A549 (cell line): Measurements from ENCODE around the gene ENTPD7. TPM values are rescaled to one million over a fixed set of nuclear protein-coding genes. Genes with fewer than 3 reads are reported as not detected.
A peak's percentile ranks its signal among the peaks of the same experiment; 100 is the strongest.

Experiments used
- ATAC-seq, 2 experiments: fragments of 200-7000 bp in 1 of 2; fragments of >200 bp in 1 of 2; cut with Nextera tagmentation in 1 of 2; cut with Tn5 transposase in 1 of 2; 3 replicates each; pipeline versions ENCODE4 v1.8.0 to v1.9.1; 2018 to 2020; ENCODE audit warnings: mild to moderate bottlenecking in 1 of 2, moderate library complexity in 1 of 2
- CTCF ChIA-PET: fragments of 300-600 bp; sonication (Branson Sonifier 250); formaldehyde crosslinking; extraction: SDS; loops from one replicate; lab custom pipeline; 2021; ENCODE audit warnings: antibody characterized with exemption, inconsistent platforms; lab: Yijun Ruan, JAX
- POLR2A ChIA-PET: fragments of 350-600 bp; formaldehyde crosslinking; extraction: SDS; loops from one replicate; lab custom pipeline; 2021; ENCODE audit warnings: antibody characterized with exemption, inconsistent platforms; lab: Yijun Ruan, JAX
- DNase-seq, 2 experiments: peaks; one replicate each; pipeline versions ENCODE4 v3.0.0 to v3.0.0-alpha.2; 2011 to 2016; ENCODE audit warnings: low read depth in 1 of 2, low spot score in 1 of 2
- FAIRE-seq: peaks from 2 replicates; lab custom pipeline; 2011; peaks lifted over from hg19 to GRCh38; lab: Jason Lieb, UNC
- H3K27ac ChIP-seq, 2 experiments: fragments of >200 bp; sonication (Bioruptor Twin); formaldehyde crosslinking; 3 replicates each; pipeline ENCODE4 v1.5.1; 2016 to 2017
- H3K4me1 ChIP-seq: fragments of >200 bp; sonication (Bioruptor Twin); formaldehyde crosslinking; 3 replicates; pipeline ENCODE4 v1.6.1; 2016
- H3K4me2 ChIP-seq: fragments of >200 bp; sonication (Bioruptor Twin); formaldehyde crosslinking; 3 replicates; pipeline ENCODE4 v1.6.1; 2016
- H3K4me3 ChIP-seq: fragments of >200 bp; sonication (Bioruptor Twin); formaldehyde crosslinking; 3 replicates; pipeline ENCODE4 v1.5.1; 2016
- H3K9me3 ChIP-seq: fragments of >200 bp; sonication (Bioruptor Twin); formaldehyde crosslinking; 3 replicates; pipeline ENCODE4 v1.6.1; 2016
- CHD4 ChIP-seq: fragments of 200-600 bp; sonication (generic); IDR thresholded peaks from 2 replicates; pipeline ENCODE4 v1.6.1; 2016; ENCODE audit warnings: antibody characterized with exemption, mild to moderate bottlenecking, borderline replicate concordance
- FOSL2 ChIP-seq, 2 experiments: fragments of 450-650 bp in 1 of 2; fragments of >200 bp in 1 of 2; sonication (Bioruptor Twin) in 1 of 2; formaldehyde crosslinking; IDR thresholded peaks; 2 replicates each; pipeline versions ENCODE4 v1.5.0 to v1.6.1; 2016 to 2020; ENCODE audit warnings: mild to moderate bottlenecking in 1 of 2, moderate library complexity in 1 of 2
- HOXB13 ChIP-seq: fragments of 250-450 bp; sonication (Bioruptor Pico); IDR thresholded peaks from 2 replicates; pipeline ENCODE4 v1.5.0; 2020; ENCODE audit warnings: low read depth, mild to moderate bottlenecking, moderate library complexity
- JUNB ChIP-seq: fragments of >200 bp; sonication (Bioruptor Twin); formaldehyde crosslinking; IDR thresholded peaks from 2 replicates; pipeline ENCODE4 v1.6.1; 2016
- MAFK ChIP-seq: fragments of 450-650 bp; IDR thresholded peaks from 2 replicates; pipeline ENCODE4 v1.6.1; 2014; ENCODE audit not compliant: partially characterized antibody
- MYC ChIP-seq: IDR thresholded peaks from 2 replicates; pipeline ENCODE4 v1.6.1; 2012; ENCODE audit warnings: mild to moderate bottlenecking, inconsistent platforms, low read length, improper control_type of control experiment, borderline replicate concordance
- NPAS2 ChIP-seq: fragments of 250-450 bp; sonication (Bioruptor Pico); IDR thresholded peaks from 2 replicates; pipeline ENCODE4 v1.8.0; 2022; ENCODE audit warnings: mild to moderate bottlenecking, moderate library complexity, borderline replicate concordance
- POLR2AphosphoS2 ChIP-seq: conservative IDR thresholded peaks from 2 replicates; pipeline ENCODE4 v1.6.1; 2012; ENCODE audit warnings: low read length, improper control_type of control experiment, inconsistent platforms
- RARB ChIP-seq: fragments of 250-450 bp; sonication (Bioruptor Pico); IDR thresholded peaks from 2 replicates; pipeline ENCODE4 v1.8.0; 2021; ENCODE audit warnings: mild to moderate bottlenecking, moderate library complexity
- RCOR1 ChIP-seq: fragments of 150-350 bp; IDR thresholded peaks from 2 replicates; pipeline ENCODE4 v1.6.1; 2014; ENCODE audit warnings: antibody characterized with exemption, low read length, low read depth
- RFX5 ChIP-seq: fragments of 450-650 bp; IDR thresholded peaks from 2 replicates; pipeline ENCODE4 v1.7.1; 2014; ENCODE audit warnings: antibody characterized with exemption, mild to moderate bottlenecking, moderate library complexity
- SMC3 ChIP-seq: fragments of >200 bp; sonication (Bioruptor Twin); formaldehyde crosslinking; IDR thresholded peaks from 3 replicates; pipeline ENCODE4 v1.6.1; 2018; ENCODE audit warnings: inconsistent platforms
- SREBF2 ChIP-seq: fragments of 450-650 bp; IDR thresholded peaks from 2 replicates; pipeline ENCODE4 v1.6.1; 2014; ENCODE audit warnings: mild to moderate bottlenecking, moderate library complexity
- TP53 ChIP-seq: fragments of 250-450 bp; sonication (Bioruptor Pico); IDR thresholded peaks from 2 replicates; pipeline ENCODE4 v1.5.0; 2021; ENCODE audit warnings: mild to moderate bottlenecking, moderate library complexity
- ZC3H11A ChIP-seq: fragments of 450-650 bp; IDR thresholded peaks from 2 replicates; pipeline ENCODE4 v1.6.1; 2014; ENCODE audit warnings: antibody characterized with exemption, mild to moderate bottlenecking
- WGBS: methylation state at CpG from one replicate; pipeline ENCODE4 v1.1.6; 2017; ENCODE audit errors: missing lambda C conversion rate; 5-methylcytosine and 5-hydroxymethylcytosine counted together
- polyA plus RNA-seq, 4 experiments: library from polyadenylated mRNA; depleted of rRNA in 3 of 4; stranded (reverse); fragments of >200 nt; fragmentation: RNase III in 1 of 4; extraction: RNeasy Plus Mini Kit Qiagen cat#74134 plus additional on column Dnase treatment in 1 of 4; gene quantifications; 2 replicates in 3 of 4; 3 replicates in 1 of 4; pipeline ENCODE4 v1.2.3, GENCODE V29; 2011 to 2017
- TF ChIP-seq, protein P1 (sequence below): fragments of >200 bp; sonication (Bioruptor Twin); formaldehyde crosslinking; IDR thresholded peaks from 3 replicates; pipeline ENCODE4 v1.5.1; 2016
- TF ChIP-seq, protein P2 (sequence below): IDR thresholded peaks from 2 replicates; pipeline ENCODE4 v1.6.1; 2012
- TF ChIP-seq, protein P3 (sequence below): fragments of 150-350 bp; IDR thresholded peaks from 2 replicates; pipeline ENCODE4 v1.6.1; 2014; ENCODE audit warnings: low read depth, mild to moderate bottlenecking, low read length
- TF ChIP-seq, protein P4 (sequence below): fragments of 200-600 bp; sonication (generic); IDR thresholded peaks from 2 replicates; pipeline ENCODE4 v1.6.1; 2016; ENCODE audit warnings: antibody characterized with exemption, mild to moderate bottlenecking, moderate library complexity
- TF ChIP-seq, protein P5 (sequence below): IDR thresholded peaks from 2 replicates; pipeline ENCODE4 v1.6.1; 2012; ENCODE audit warnings: low read depth, borderline replicate concordance

Gene ENTPD7
- polyA plus RNA-seq, 2 of the 4 experiments (the other 2 are of a cell fraction), result 6.8 to 10.4 TPM

DNA sequence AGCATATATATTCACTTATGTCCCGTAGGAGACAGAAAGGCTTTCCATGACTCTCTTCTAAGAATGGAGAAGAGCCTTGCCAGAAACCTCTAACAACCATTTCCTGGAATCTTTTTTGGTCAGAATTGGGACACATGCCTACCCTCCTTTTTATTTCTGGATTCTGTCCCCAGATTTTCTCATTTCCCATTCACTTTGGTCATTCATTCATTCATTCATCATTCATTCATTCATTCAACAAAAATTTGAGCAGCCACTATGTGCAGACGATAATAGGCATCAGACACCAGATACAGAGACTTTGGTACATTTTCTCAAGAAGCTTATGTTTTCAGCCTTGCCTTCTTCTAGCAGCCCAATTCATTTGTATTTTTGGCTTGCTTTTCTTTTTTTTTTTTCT is 6.0 kb downstream of the ENTPD7 start:
- ChIA-PET POLR2A (no interaction called here), CTCF (interaction anchor here (0.6 to 1.0 kb wide), 3 partner anchors 45 to 151 kb away, joined by 3 to 4 read pairs (median 3); no protein-coding TSS in a partner anchor)
- no peak overlapping the region for H3K27ac ChIP-seq
- 91% methylated on average over 2 of the region's 2 CpGs for WGBS
- TF ChIP-seq JUNB (no peak), POLR2AphosphoS2 (no peak), CHD4 (no peak), SREBF2 (no peak), MYC (no peak), MAFK (no peak), RFX5 (no peak), ZC3H11A (no peak), HOXB13 (no peak)
- TF ChIP-seq, protein P1, sequence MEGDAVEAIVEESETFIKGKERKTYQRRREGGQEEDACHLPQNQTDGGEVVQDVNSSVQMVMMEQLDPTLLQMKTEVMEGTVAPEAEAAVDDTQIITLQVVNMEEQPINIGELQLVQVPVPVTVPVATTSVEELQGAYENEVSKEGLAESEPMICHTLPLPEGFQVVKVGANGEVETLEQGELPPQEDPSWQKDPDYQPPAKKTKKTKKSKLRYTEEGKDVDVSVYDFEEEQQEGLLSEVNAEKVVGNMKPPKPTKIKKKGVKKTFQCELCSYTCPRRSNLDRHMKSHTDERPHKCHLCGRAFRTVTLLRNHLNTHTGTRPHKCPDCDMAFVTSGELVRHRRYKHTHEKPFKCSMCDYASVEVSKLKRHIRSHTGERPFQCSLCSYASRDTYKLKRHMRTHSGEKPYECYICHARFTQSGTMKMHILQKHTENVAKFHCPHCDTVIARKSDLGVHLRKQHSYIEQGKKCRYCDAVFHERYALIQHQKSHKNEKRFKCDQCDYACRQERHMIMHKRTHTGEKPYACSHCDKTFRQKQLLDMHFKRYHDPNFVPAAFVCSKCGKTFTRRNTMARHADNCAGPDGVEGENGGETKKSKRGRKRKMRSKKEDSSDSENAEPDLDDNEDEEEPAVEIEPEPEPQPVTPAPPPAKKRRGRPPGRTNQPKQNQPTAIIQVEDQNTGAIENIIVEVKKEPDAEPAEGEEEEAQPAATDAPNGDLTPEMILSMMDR, result no peak
- H3K4me1 ChIP-seq, result peaks cover 28% of the 10 kb centered on the region
- DNase-seq (no peak), ATAC-seq (no peak), FAIRE-seq (no peak)
- no peaks in the 10 kb centered on the region for H3K9me3 ChIP-seq
- no peak overlapping the region for H3K4me3 ChIP-seq
- H3K4me2 ChIP-seq, result no peak overlapping the region

DNA sequence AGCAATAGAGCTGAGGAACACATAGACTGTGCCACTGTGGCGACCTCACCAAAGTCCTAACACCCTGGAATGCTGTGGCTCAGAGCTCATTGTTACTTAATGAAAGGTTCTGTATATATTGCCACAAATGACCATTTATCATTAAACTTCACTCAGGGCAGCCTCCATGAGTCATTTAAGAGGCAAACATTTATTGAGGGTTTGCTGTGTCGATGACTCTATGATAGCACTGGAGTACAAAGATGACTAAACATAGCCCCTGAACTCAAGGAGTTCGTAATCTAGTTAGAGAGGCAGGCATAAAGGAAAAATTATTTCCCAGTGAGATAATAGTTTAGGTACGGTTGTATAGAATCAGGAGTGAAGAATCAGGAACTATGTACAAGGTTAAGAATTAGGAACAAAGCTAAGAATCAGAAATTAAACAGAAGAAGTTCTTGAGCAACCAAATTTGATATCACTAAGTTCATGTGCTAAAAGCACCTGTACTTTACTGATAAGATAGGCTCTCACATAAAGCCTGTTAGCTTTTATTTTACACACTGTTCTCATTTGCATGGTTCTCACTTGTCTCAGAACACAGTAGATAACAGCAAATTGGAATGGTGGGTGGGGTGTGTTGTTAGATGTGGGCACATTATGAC is 7.9 kb downstream of the ENTPD7 start:
- 27% methylated on average over 4 of the region's 4 CpGs for WGBS
- peak; percentile 32 for FAIRE-seq
- CTCF ChIA-PET, result interaction anchor here (0.6 to 1.3 kb wide), 5 partner anchors 9 to 107 kb away, joined by 3 read pairs; no protein-coding TSS in a partner anchor

DNA sequence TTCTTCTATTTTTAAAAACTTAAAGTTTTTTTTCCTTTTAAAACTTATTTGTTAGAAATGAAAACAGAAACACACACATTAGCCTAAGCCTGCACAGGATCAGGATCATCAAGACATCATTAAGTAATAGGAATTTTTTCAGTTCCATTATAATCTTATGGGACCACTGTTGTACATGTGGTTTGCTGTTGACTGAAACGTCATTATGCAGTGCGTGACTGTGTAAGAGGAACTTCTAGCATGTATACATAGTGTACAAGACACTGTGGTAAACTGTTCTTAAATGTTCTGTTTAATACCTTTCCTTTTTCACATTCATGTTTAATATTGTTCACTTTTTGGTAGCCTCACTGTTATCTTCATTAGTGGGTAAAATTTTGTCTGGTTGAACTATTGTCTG is 12.1 kb downstream of the ENTPD7 start:
- WGBS, result 86% methylated on average over 2 of the region's 2 CpGs
- FAIRE-seq, result no peak

More for the DNA sequence above, 7.9 kb downstream of the ENTPD7 start:
- DNase-seq (peak; percentile 36 to 49), ATAC-seq (peak; percentile 71 to 90; a peak in 5 of 6 replicates)
- Histone ChIP-seq H3K4me3 (no peak overlapping the region), H3K27ac (0 out of 6 replicates have a peak overlapping the region, but pooled peaks of 1 of the 2 experiments have one; percentile 31), H3K4me1 (peaks cover 12% of the 10 kb centered on the region), H3K4me2 (peak overlapping the region; percentile 38; the same call in 2 of the 3 replicates), H3K9me3 (no peaks in the 10 kb centered on the region)
- POLR2A ChIA-PET, result interaction anchor here (1.1 kb wide), 1 partner anchor 46 kb away, joined by 5 read pairs; no protein-coding TSS in a partner anchor
- TF ChIP-seq, protein P2, sequence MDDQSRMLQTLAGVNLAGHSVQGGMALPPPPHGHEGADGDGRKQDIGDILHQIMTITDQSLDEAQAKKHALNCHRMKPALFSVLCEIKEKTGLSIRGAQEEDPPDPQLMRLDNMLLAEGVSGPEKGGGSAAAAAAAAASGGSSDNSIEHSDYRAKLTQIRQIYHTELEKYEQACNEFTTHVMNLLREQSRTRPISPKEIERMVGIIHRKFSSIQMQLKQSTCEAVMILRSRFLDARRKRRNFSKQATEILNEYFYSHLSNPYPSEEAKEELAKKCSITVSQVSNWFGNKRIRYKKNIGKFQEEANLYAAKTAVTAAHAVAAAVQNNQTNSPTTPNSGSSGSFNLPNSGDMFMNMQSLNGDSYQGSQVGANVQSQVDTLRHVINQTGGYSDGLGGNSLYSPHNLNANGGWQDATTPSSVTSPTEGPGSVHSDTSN, result no peak
- TF ChIP-seq FOSL2 (IDR thresholded peaks at IDR 0.05) (no peak), FOSL2 (CRISPR knock-in tag; IDR thresholded peaks at IDR 0.05) (peak; percentile 62)
- TF ChIP-seq, all 56 proteins: peak for 1

DNA sequence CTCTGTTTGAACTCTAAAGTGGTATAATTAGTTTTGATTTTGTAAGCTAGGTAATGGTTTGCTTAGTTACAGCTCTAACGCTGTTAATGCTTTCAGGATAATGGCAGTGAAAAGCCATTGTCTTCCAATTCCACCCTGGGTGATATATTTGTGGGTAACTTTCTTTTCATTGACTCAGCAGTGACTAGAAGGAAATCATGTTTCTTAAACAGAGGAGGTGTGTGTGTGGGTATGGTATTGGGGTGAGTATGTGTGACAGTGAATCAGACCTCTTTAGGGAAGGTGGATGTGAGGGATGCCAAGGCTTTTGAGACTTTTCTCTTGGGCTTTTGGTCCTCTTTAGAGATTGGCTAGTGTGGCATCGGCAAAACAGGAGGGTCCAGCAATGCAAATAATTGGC is 13.6 kb downstream of the ENTPD7 start:
- no peaks in the 10 kb centered on the region for H3K9me3 ChIP-seq
- CTCF ChIA-PET, result interaction anchor here (0.8 to 1.2 kb wide), 2 partner anchors 10 to 38 kb away, joined by 3 read pairs; no protein-coding TSS in a partner anchor
- WGBS, result 96% methylated on average over 2 of the region's 2 CpGs
- H3K4me2 ChIP-seq, result no peak overlapping the region
- ATAC-seq (no peak), DNase-seq (no peak), FAIRE-seq (no peak)
- H3K27ac ChIP-seq, result no peak overlapping the region
- no peaks in the 10 kb centered on the region for H3K4me1 ChIP-seq
- no peak overlapping the region for H3K4me3 ChIP-seq
- POLR2A ChIA-PET, result no interaction called here
- TF ChIP-seq RFX5, result no peak
- no peak for TF ChIP-seq RARB (CRISPR knock-in tag)
- no peak for TF ChIP-seq HOXB13
- TF ChIP-seq SMC3, result no peak
- TF ChIP-seq, protein P3, sequence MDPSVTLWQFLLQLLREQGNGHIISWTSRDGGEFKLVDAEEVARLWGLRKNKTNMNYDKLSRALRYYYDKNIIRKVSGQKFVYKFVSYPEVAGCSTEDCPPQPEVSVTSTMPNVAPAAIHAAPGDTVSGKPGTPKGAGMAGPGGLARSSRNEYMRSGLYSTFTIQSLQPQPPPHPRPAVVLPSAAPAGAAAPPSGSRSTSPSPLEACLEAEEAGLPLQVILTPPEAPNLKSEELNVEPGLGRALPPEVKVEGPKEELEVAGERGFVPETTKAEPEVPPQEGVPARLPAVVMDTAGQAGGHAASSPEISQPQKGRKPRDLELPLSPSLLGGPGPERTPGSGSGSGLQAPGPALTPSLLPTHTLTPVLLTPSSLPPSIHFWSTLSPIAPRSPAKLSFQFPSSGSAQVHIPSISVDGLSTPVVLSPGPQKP, result no peak
- TF ChIP-seq, protein P4, sequence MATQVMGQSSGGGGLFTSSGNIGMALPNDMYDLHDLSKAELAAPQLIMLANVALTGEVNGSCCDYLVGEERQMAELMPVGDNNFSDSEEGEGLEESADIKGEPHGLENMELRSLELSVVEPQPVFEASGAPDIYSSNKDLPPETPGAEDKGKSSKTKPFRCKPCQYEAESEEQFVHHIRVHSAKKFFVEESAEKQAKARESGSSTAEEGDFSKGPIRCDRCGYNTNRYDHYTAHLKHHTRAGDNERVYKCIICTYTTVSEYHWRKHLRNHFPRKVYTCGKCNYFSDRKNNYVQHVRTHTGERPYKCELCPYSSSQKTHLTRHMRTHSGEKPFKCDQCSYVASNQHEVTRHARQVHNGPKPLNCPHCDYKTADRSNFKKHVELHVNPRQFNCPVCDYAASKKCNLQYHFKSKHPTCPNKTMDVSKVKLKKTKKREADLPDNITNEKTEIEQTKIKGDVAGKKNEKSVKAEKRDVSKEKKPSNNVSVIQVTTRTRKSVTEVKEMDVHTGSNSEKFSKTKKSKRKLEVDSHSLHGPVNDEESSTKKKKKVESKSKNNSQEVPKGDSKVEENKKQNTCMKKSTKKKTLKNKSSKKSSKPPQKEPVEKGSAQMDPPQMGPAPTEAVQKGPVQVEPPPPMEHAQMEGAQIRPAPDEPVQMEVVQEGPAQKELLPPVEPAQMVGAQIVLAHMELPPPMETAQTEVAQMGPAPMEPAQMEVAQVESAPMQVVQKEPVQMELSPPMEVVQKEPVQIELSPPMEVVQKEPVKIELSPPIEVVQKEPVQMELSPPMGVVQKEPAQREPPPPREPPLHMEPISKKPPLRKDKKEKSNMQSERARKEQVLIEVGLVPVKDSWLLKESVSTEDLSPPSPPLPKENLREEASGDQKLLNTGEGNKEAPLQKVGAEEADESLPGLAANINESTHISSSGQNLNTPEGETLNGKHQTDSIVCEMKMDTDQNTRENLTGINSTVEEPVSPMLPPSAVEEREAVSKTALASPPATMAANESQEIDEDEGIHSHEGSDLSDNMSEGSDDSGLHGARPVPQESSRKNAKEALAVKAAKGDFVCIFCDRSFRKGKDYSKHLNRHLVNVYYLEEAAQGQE, result no peak
- no peak for TF ChIP-seq NPAS2

More for the DNA sequence above, 12.1 kb downstream of the ENTPD7 start:
- CTCF ChIA-PET, result interaction anchor here (1.3 to 1.4 kb wide), 2 partner anchors 39 to 374 kb away, joined by 3 to 4 read pairs; no protein-coding TSS in a partner anchor
- ATAC-seq (no peak), DNase-seq (no peak)
- no peak overlapping the region for H3K4me3 ChIP-seq
- POLR2A ChIA-PET, result interaction anchor here (1.4 kb wide), 1 partner anchor 12 kb away, joined by 3 read pairs; the partner anchor contains the start of gene ENTPD7
- no peak overlapping the region for H3K27ac ChIP-seq
- peaks cover 12% of the 10 kb centered on the region for H3K4me1 ChIP-seq
- no peak overlapping the region for H3K4me2 ChIP-seq
- no peak for TF ChIP-seq TP53 (CRISPR knock-in tag)
- TF ChIP-seq RCOR1, result no peak
- TF ChIP-seq, protein P5, sequence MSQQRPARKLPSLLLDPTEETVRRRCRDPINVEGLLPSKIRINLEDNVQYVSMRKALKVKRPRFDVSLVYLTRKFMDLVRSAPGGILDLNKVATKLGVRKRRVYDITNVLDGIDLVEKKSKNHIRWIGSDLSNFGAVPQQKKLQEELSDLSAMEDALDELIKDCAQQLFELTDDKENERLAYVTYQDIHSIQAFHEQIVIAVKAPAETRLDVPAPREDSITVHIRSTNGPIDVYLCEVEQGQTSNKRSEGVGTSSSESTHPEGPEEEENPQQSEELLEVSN, result no peak
- TF ChIP-seq ZC3H11A, result no peak
- TF ChIP-seq, all 56 proteins: peak for 0
- H3K9me3 ChIP-seq, result no peaks in the 10 kb centered on the region
